ENCODE results near the gene ESRRG.

Gene ESRRG

GRCh38 chr1:216580538-216581057, 142.6 kb downstream of the ESRRG start:
- no peaks in the 10 kb centered on the region for H3F3A ChIP-seq (ENCODE audit: insufficient read depth)

GRCh38 chr1:216576234-216576937, 146.8 kb downstream of the ESRRG start:
- Histone ChIP-seq H4K20me1 (ENCODE audit: low read depth, low read length) (no peaks in the 10 kb centered on the region), H3K9me2 (replicated peaks; ENCODE audit: insufficient read depth, low read length) (no peaks in the 10 kb centered on the region), H3K4me2 (ENCODE audit: low read depth, low read length, poor library complexity, severe bottlenecking) (no peak overlapping the region), H3K27me3 (ENCODE audit: low read length) (no peaks in the 10 kb centered on the region), H3K36me3 (ENCODE audit: low read length) (no peaks in the 10 kb centered on the region), H3K9me3 (ENCODE audit: insufficient read depth, low read length) (no peaks in the 10 kb centered on the region), H3K9ac (ENCODE audit: low read length) (no peak overlapping the region), H2AFZ (ENCODE audit: low read depth, low read length, severe bottlenecking) (no peak overlapping the region), H3K27ac (ENCODE audit: low read depth, low read length) (no peak overlapping the region), H3F3A (ENCODE audit: insufficient read depth) (no peaks in the 10 kb centered on the region), H3K79me2 (ENCODE audit: insufficient read depth, low read length) (no peaks in the 10 kb centered on the region), H3K4me3 (ENCODE audit: insufficient read depth, low read length, poor library complexity, severe bottlenecking) (no peak overlapping the region)
- no peak for TF ChIP-seq EZH2phosphoT487 (conservative IDR thresholded peaks at IDR 0.05; ENCODE audit: low read length)
- TF ChIP-seq, protein P1, sequence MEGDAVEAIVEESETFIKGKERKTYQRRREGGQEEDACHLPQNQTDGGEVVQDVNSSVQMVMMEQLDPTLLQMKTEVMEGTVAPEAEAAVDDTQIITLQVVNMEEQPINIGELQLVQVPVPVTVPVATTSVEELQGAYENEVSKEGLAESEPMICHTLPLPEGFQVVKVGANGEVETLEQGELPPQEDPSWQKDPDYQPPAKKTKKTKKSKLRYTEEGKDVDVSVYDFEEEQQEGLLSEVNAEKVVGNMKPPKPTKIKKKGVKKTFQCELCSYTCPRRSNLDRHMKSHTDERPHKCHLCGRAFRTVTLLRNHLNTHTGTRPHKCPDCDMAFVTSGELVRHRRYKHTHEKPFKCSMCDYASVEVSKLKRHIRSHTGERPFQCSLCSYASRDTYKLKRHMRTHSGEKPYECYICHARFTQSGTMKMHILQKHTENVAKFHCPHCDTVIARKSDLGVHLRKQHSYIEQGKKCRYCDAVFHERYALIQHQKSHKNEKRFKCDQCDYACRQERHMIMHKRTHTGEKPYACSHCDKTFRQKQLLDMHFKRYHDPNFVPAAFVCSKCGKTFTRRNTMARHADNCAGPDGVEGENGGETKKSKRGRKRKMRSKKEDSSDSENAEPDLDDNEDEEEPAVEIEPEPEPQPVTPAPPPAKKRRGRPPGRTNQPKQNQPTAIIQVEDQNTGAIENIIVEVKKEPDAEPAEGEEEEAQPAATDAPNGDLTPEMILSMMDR (IDR thresholded peaks at IDR 0.05; ENCODE audit: insufficient read depth, low read length, poor library complexity, severe bottlenecking) = no peak

More at GRCh38 chr1:216580538-216581057, 142.6 kb downstream of the ESRRG start:
- TF ChIP-seq, protein P1 (IDR thresholded peaks at IDR 0.05; ENCODE audit: insufficient read depth, low read length, poor library complexity, severe bottlenecking) = no peak
- TF ChIP-seq EZH2phosphoT487 (conservative IDR thresholded peaks at IDR 0.05; ENCODE audit: low read length) = no peak
- Histone ChIP-seq H3K9me2 (replicated peaks; ENCODE audit: insufficient read depth, low read length) (no peaks in the 10 kb centered on the region), H2AFZ (ENCODE audit: low read depth, low read length, severe bottlenecking) (no peak overlapping the region), H3K27me3 (ENCODE audit: low read length) (no peaks in the 10 kb centered on the region), H3K27ac (ENCODE audit: low read depth, low read length) (no peak overlapping the region), H4K20me1 (ENCODE audit: low read depth, low read length) (no peaks in the 10 kb centered on the region), H3K36me3 (ENCODE audit: low read length) (no peaks in the 10 kb centered on the region), H3K4me3 (ENCODE audit: insufficient read depth, low read length, poor library complexity, severe bottlenecking) (no peak overlapping the region), H3K9me3 (ENCODE audit: insufficient read depth, low read length) (no peaks in the 10 kb centered on the region), H3K4me2 (ENCODE audit: low read depth, low read length, poor library complexity, severe bottlenecking) (no peak overlapping the region), H3K9ac (ENCODE audit: low read length) (no peak overlapping the region), H3K79me2 (ENCODE audit: insufficient read depth, low read length) (no peaks in the 10 kb centered on the region)

- no peaks in the 10 kb centered on the region for H3K9me3 ChIP-seq (ENCODE audit: insufficient read depth, low read length)
- no peaks in the 10 kb centered on the region for H3K27me3 ChIP-seq (ENCODE audit: low read length)
- H3F3A ChIP-seq (ENCODE audit: insufficient read depth) = no peaks in the 10 kb centered on the region
Measured at GRCh38 chr1:216566641-216567205, 156.5 kb downstream of the ESRRG start.

More at GRCh38 chr1:216566641-216567205, 156.5 kb downstream of the ESRRG start:
- Histone ChIP-seq H3K4me3 (ENCODE audit: insufficient read depth, low read length, poor library complexity, severe bottlenecking) (no peak overlapping the region), H3K27ac (ENCODE audit: low read depth, low read length) (no peak overlapping the region), H3K36me3 (ENCODE audit: low read length) (no peaks in the 10 kb centered on the region), H4K20me1 (ENCODE audit: low read depth, low read length) (no peaks in the 10 kb centered on the region), H3K79me2 (ENCODE audit: insufficient read depth, low read length) (no peaks in the 10 kb centered on the region), H3K4me2 (ENCODE audit: low read depth, low read length, poor library complexity, severe bottlenecking) (no peak overlapping the region), H3K9ac (ENCODE audit: low read length) (no peak overlapping the region), H3K9me2 (replicated peaks; ENCODE audit: insufficient read depth, low read length) (no peaks in the 10 kb centered on the region), H2AFZ (ENCODE audit: low read depth, low read length, severe bottlenecking) (no peak overlapping the region)
- no peak for TF ChIP-seq EZH2phosphoT487 (conservative IDR thresholded peaks at IDR 0.05; ENCODE audit: low read length)
- TF ChIP-seq, protein P1 (IDR thresholded peaks at IDR 0.05; ENCODE audit: insufficient read depth, low read length, poor library complexity, severe bottlenecking) = no peak
